H7 (cell line): ENCODE measurements around the gene PPP2R2C. TPM values are rescaled to one million over a fixed set of nuclear protein-coding genes. Genes with fewer than 3 reads are reported as not detected.

Source experiments
- DNase-seq: peaks from one replicate; pipeline ENCODE4 v3.0.0; 2012
- H3K27me3 ChIP-seq: 2 replicates; pipeline ENCODE4 v1.6.0; 2011; ENCODE audit warnings: mild to moderate bottlenecking, low read length; ENCODE audit not compliant: control insufficient read depth, insufficient read depth
- H3K36me3 ChIP-seq: replicated peaks from 2 replicates; pipeline ENCODE4 v1.5.1; 2011; ENCODE audit warnings: low read length; ENCODE audit not compliant: control insufficient read depth, insufficient read depth
- H3K4me3 ChIP-seq: 2 replicates; pipeline ENCODE4 v1.5.1; 2011; ENCODE audit warnings: low read depth, mild to moderate bottlenecking, control low read depth, low read length, moderate library complexity; ENCODE audit not compliant: insufficient read depth
- total RNA-seq: library from RNA; depleted of rRNA; stranded (reverse); fragments of >200 nt; shearing (Covaris generic); gene quantifications from 2 replicates; pipeline ENCODE4 v1.2.3, GENCODE V29; 2014

PPP2R2C gene
- total RNA-seq, 1 experiment from 2014 or later, result 7.6 TPM

GRCh38 chr4:6329478-6330383 lies 142.7 kb downstream of the PPP2R2C start:
- DNase-seq, result no peak

GRCh38 chr4:6328526-6328925 lies 143.9 kb downstream of the PPP2R2C start:
- Histone ChIP-seq H3K27me3 (no peaks in the 10 kb centered on the region), H3K4me3 (no peak overlapping the region), H3K36me3 (no peaks in the 10 kb centered on the region)
- no peak for DNase-seq

More at GRCh38 chr4:6329478-6330383, 142.7 kb downstream of the PPP2R2C start:
- Histone ChIP-seq H3K4me3 (no peak overlapping the region), H3K27me3 (no peaks in the 10 kb centered on the region), H3K36me3 (no peaks in the 10 kb centered on the region)

- DNase-seq, result peak; percentile 96
- no peaks in the 10 kb centered on the region for H3K27me3 ChIP-seq
- H3K4me3 ChIP-seq, result no peak overlapping the region
- H3K36me3 ChIP-seq, result no peaks in the 10 kb centered on the region
These were observed 145.0 kb downstream of the PPP2R2C start for GRCh38 chr4:6327220-6327917.

- no peak for DNase-seq
- Histone ChIP-seq H3K4me3 (no peak overlapping the region), H3K36me3 (no peaks in the 10 kb centered on the region), H3K27me3 (no peaks in the 10 kb centered on the region)
These were observed 145.9 kb downstream of the PPP2R2C start for GRCh38 chr4:6326312-6327060.

- no peak for DNase-seq
- Histone ChIP-seq H3K4me3 (no peak overlapping the region), H3K27me3 (no peaks in the 10 kb centered on the region), H3K36me3 (no peaks in the 10 kb centered on the region)
These were observed 146.6 kb downstream of the PPP2R2C start for GRCh38 chr4:6325788-6326290.

- Histone ChIP-seq H3K36me3 (no peaks in the 10 kb centered on the region), H3K4me3 (no peak overlapping the region), H3K27me3 (no peaks in the 10 kb centered on the region)
- no peak for DNase-seq
These were observed 147.2 kb downstream of the PPP2R2C start for GRCh38 chr4:6324999-6325787.

GRCh38 chr4:6324461-6324998 lies 147.9 kb downstream of the PPP2R2C start:
- Histone ChIP-seq H3K36me3 (no peaks in the 10 kb centered on the region), H3K27me3 (no peaks in the 10 kb centered on the region), H3K4me3 (no peak overlapping the region)
- DNase-seq, result no peak

GRCh38 chr4:6322761-6323566 lies 149.4 kb downstream of the PPP2R2C start:
- no peak overlapping the region for H3K4me3 ChIP-seq
- no peaks in the 10 kb centered on the region for H3K36me3 ChIP-seq
- H3K27me3 ChIP-seq, result no peaks in the 10 kb centered on the region
- DNase-seq, result no peak

- Histone ChIP-seq H3K27me3 (no peaks in the 10 kb centered on the region), H3K4me3 (no peak overlapping the region), H3K36me3 (no peaks in the 10 kb centered on the region)
- DNase-seq, result no peak
These were observed 150.2 kb downstream of the PPP2R2C start for GRCh38 chr4:6322067-6322760.

GRCh38 chr4:6321361-6321760 lies 151.1 kb downstream of the PPP2R2C start:
- Histone ChIP-seq H3K36me3 (no peaks in the 10 kb centered on the region), H3K27me3 (no peaks in the 10 kb centered on the region), H3K4me3 (no peak overlapping the region)
- no peak for DNase-seq

GRCh38 chr4:6320663-6321062 lies 151.8 kb downstream of the PPP2R2C start:
- DNase-seq, result no peak
- H3K27me3 ChIP-seq, result no peaks in the 10 kb centered on the region
- no peaks in the 10 kb centered on the region for H3K36me3 ChIP-seq
- H3K4me3 ChIP-seq, result no peak overlapping the region

GRCh38 chr4:6319530-6320150 lies 152.8 kb downstream of the PPP2R2C start:
- Histone ChIP-seq H3K27me3 (no peaks in the 10 kb centered on the region), H3K4me3 (no peak overlapping the region), H3K36me3 (no peaks in the 10 kb centered on the region)
- no peak for DNase-seq
